MCF 10A (cell line): ENCODE measurements around the gene GBP6. TPM values are rescaled to one million over a fixed set of nuclear protein-coding genes. Genes with fewer than 3 reads are reported as not detected.

ENCODE experiments used
- Bru-seq: library from RNA; stranded (reverse); fragments of 400-500 nt; gene quantifications from one replicate; lab custom pipeline; 2021; lab: Mats Ljungman, UMichigan
- BruChase-seq, 2 experiments: library from RNA; stranded (reverse); fragments of 400-500 nt; gene quantifications; one replicate each; lab custom pipeline; 2021; lab: Mats Ljungman, UMichigan
- BruUV-seq: library from RNA; stranded (reverse); fragments of 400-500 nt; replicated peaks from 2 replicates; lab custom pipeline; 2021; lab: Mats Ljungman, UMichigan
- CTCF ChIA-PET: fragments of 300-600 bp; sonication (Branson Sonifier 250); formaldehyde crosslinking; extraction: SDS; loops from one replicate; lab custom pipeline; 2021; ENCODE audit warnings: antibody characterized with exemption, inconsistent platforms; lab: Yijun Ruan, JAX
- POLR2A ChIA-PET: fragments of 300-600, 350-650 bp; sonication (Branson Sonifier 250); formaldehyde crosslinking; extraction: SDS; loops from one replicate; lab custom pipeline; 2020; ENCODE audit warnings: antibody characterized with exemption, inconsistent platforms; lab: Yijun Ruan, JAX
- DNase-seq: peaks from one replicate; pipeline ENCODE4 v3.0.0-alpha.2; 2018; ENCODE audit not compliant: unreplicated experiment
- H3K27ac Mint-ChIP-seq: one replicate; pipeline ENCODE4 v1.8.0; 2022; ENCODE audit warnings: mild to moderate bottlenecking, low read depth, mixed read lengths; ENCODE audit not compliant: unreplicated experiment
- H3K27me3 Mint-ChIP-seq: one replicate; pipeline ENCODE4 v1.8.0; 2022; ENCODE audit warnings: mixed read lengths; ENCODE audit not compliant: insufficient read depth, unreplicated experiment
- H3K36me3 Mint-ChIP-seq: one replicate; pipeline ENCODE4 v1.8.0; 2022; ENCODE audit warnings: mild to moderate bottlenecking, moderate library complexity, mixed read lengths; ENCODE audit not compliant: insufficient read depth, unreplicated experiment
- H3K4me1 Mint-ChIP-seq: one replicate; pipeline ENCODE4 v1.8.0; 2022; ENCODE audit warnings: mixed read lengths; ENCODE audit not compliant: insufficient read depth, unreplicated experiment
- H3K4me3 Mint-ChIP-seq: one replicate; pipeline ENCODE4 v1.8.0; 2022; ENCODE audit warnings: mild to moderate bottlenecking, moderate library complexity, mixed read lengths; ENCODE audit not compliant: unreplicated experiment
- H3K9me3 Mint-ChIP-seq: one replicate; pipeline ENCODE4 v1.8.0; 2022; ENCODE audit warnings: mixed read lengths; ENCODE audit not compliant: unreplicated experiment
- intact Hi-C: fragments of 100-400 bp; cut with micrococcal nuclease; formaldehyde crosslinking; loops from 2 replicates; pipeline ENCODE4 v1.14.1; 2022
- long read RNA-seq: library from polyadenylated mRNA; stranded (forward); transcript quantifications from one replicate; pipeline ENCODE4 v2.0.0, GENCODE V29; 2022
- total RNA-seq: library from RNA; stranded (reverse); gene quantifications from 2 replicates; pipeline ENCODE4 v1.2.3, GENCODE V29; 2022
- TF ChIP-seq, protein P1 (sequence below): fragments of 200-600 bp; IDR thresholded peaks from one replicate; pipeline ENCODE4 v1.8.0; 2022; ENCODE audit warnings: antibody characterized with exemption, mild to moderate bottlenecking; ENCODE audit not compliant: unreplicated experiment

The GBP6 gene, protein sequence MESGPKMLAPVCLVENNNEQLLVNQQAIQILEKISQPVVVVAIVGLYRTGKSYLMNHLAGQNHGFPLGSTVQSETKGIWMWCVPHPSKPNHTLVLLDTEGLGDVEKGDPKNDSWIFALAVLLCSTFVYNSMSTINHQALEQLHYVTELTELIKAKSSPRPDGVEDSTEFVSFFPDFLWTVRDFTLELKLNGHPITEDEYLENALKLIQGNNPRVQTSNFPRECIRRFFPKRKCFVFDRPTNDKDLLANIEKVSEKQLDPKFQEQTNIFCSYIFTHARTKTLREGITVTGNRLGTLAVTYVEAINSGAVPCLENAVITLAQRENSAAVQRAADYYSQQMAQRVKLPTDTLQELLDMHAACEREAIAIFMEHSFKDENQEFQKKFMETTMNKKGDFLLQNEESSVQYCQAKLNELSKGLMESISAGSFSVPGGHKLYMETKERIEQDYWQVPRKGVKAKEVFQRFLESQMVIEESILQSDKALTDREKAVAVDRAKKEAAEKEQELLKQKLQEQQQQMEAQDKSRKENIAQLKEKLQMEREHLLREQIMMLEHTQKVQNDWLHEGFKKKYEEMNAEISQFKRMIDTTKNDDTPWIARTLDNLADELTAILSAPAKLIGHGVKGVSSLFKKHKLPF
- not detected in 2 replicates for total RNA-seq
- Bru-seq, nascent RNA, result percentile 5 among the genes with signal in this experiment
- BruChase-seq, experiment 1, labeled RNA remaining after a 6-hour chase, result not detected
- not detected for BruChase-seq, experiment 2, labeled RNA remaining after a 2-hour chase
- long read RNA-seq, result 0 reads

- peak; percentile 28 for DNase-seq
- no peaks in the 10 kb centered on the region for H3K27me3 Mint-ChIP-seq
- H3K36me3 Mint-ChIP-seq, result no peaks in the 10 kb centered on the region
- no TSS peak for BruUV-seq
- H3K4me1 Mint-ChIP-seq, result peaks cover 11% of the 10 kb centered on the region
- no peak within 1 kb of the TSS for H3K4me3 Mint-ChIP-seq
- intact Hi-C loops, result no loop called here
- TF ChIP-seq, protein P1, sequence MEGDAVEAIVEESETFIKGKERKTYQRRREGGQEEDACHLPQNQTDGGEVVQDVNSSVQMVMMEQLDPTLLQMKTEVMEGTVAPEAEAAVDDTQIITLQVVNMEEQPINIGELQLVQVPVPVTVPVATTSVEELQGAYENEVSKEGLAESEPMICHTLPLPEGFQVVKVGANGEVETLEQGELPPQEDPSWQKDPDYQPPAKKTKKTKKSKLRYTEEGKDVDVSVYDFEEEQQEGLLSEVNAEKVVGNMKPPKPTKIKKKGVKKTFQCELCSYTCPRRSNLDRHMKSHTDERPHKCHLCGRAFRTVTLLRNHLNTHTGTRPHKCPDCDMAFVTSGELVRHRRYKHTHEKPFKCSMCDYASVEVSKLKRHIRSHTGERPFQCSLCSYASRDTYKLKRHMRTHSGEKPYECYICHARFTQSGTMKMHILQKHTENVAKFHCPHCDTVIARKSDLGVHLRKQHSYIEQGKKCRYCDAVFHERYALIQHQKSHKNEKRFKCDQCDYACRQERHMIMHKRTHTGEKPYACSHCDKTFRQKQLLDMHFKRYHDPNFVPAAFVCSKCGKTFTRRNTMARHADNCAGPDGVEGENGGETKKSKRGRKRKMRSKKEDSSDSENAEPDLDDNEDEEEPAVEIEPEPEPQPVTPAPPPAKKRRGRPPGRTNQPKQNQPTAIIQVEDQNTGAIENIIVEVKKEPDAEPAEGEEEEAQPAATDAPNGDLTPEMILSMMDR, result no peak
- POLR2A ChIA-PET, result interaction anchor here (0.6 kb wide), 1 partner anchor 379 kb away, joined by 3 read pairs; no protein-coding TSS in a partner anchor
- no peaks in the 10 kb centered on the region for H3K9me3 Mint-ChIP-seq
- CTCF ChIA-PET, result interaction anchor here (0.6 to 1.7 kb wide), 5 partner anchors 188 to 379 kb away, joined by 3 to 8 read pairs (median 4); partner anchors contain the start of gene GBP7
- no peak within 1 kb of the TSS for H3K27ac Mint-ChIP-seq
Observed at GRCh38 chr1:89363638-89364536, at the start of gene GBP6. Gene GBP6 (plus strand): TSS chr1:89364059. CDS start chr1:89368552, 4,493 bp downstream.

DNA sequence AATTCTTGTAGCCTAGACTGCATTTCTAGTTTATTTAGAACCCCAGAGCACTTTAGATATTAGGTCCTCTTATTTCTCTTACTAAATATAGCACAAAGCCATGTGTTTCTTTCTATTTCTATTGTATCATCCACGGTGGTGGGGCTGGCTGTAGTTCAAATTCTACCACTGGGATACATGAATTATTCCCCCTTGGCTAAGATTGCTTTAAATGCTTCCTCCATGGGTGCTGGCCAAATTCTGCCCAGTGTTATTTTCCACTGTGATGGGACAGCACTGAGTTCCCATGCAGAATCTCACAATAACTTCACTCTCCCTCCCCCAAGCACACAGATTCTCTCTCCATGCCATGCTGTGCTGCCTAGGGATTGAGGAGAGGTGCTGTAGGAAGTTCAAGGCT lies 41.5 kb upstream of the GBP6 start:
- TF ChIP-seq, protein P1, result no peak
- Mint-ChIP-seq H3K4me3 (no peak overlapping the region), H3K27me3 (peaks cover 12% of the 10 kb centered on the region), H3K9me3 (peaks cover 22% of the 10 kb centered on the region), H3K36me3 (no peaks in the 10 kb centered on the region), H3K27ac (no peak overlapping the region), H3K4me1 (no peaks in the 10 kb centered on the region)
- no peak for DNase-seq
- intact Hi-C loops, result no loop called here
- ChIA-PET POLR2A (no interaction called here), CTCF (no interaction called here)
- BruUV-seq, result no TSS peak

- no peaks in the 10 kb centered on the region for H3K27me3 Mint-ChIP-seq
- ChIA-PET CTCF (no interaction called here), POLR2A (no interaction called here)
- BruUV-seq, result no TSS peak
- no peaks in the 10 kb centered on the region for H3K9me3 Mint-ChIP-seq
- intact Hi-C loops, result no loop called here
- DNase-seq, result no peak
- TF ChIP-seq, protein P1, result no peak
- H3K27ac Mint-ChIP-seq, result no peak overlapping the region
- H3K4me3 Mint-ChIP-seq, result no peak overlapping the region
- no peaks in the 10 kb centered on the region for H3K36me3 Mint-ChIP-seq
- H3K4me1 Mint-ChIP-seq, result no peaks in the 10 kb centered on the region
Observed at GRCh38 chr1:89331890-89332289, 32.0 kb upstream of the GBP6 start.
